Activated CD4-positive, alpha-beta T cell treated with anti-CD3 and anti-CD28 coated beads, Interleukin-2, amount 50 U/mL, for 4 hours (primary cell): ENCODE data around the gene EVC.

Source experiments
- DNase-seq, 2 experiments: peaks; one replicate each; pipeline ENCODE4 v3.0.0-alpha.2; 2020

Gene EVC

GRCh38 chr4:5710961-5711478 lies at the start of gene EVC:
EVC (plus strand) TSS chr4:5711201; CDS start chr4:5711381, 180 bp downstream.
- peak in 1 of 2 experiments; percentile 5 for DNase-seq

- no peak for DNase-seq
These were observed 49.8 kb upstream of the EVC start for GRCh38 chr4:5661237-5661636.

- no peak for DNase-seq
These were observed 48.4 kb upstream of the EVC start for GRCh38 chr4:5662555-5662954.

GRCh38 chr4:5664778-5665177 lies 46.2 kb upstream of the EVC start:
- DNase-seq = no peak

GRCh38 chr4:5666741-5667140 lies 44.3 kb upstream of the EVC start:
- no peak for DNase-seq

GRCh38 chr4:5676763-5677162 lies 34.2 kb upstream of the EVC start:
- DNase-seq = no peak

GRCh38 chr4:5678977-5679376 lies 32.0 kb upstream of the EVC start:
- DNase-seq = no peak

GRCh38 chr4:5683566-5683965 lies 27.4 kb upstream of the EVC start:
- no peak for DNase-seq

- no peak for DNase-seq
These were observed 25.7 kb upstream of the EVC start for GRCh38 chr4:5685296-5685695.

GRCh38 chr4:5686338-5686737 lies 24.7 kb upstream of the EVC start:
- DNase-seq = no peak

GRCh38 chr4:5689065-5689464 lies 21.9 kb upstream of the EVC start:
- DNase-seq = no peak

- DNase-seq = no peak
These were observed 19.4 kb upstream of the EVC start for GRCh38 chr4:5691491-5692132.

- DNase-seq = no peak
These were observed 17.1 kb upstream of the EVC start for GRCh38 chr4:5693871-5694270.

- no peak for DNase-seq
These were observed 14.7 kb upstream of the EVC start for GRCh38 chr4:5696341-5696740.

GRCh38 chr4:5700459-5700858 lies 10.5 kb upstream of the EVC start:
- no peak for DNase-seq

GRCh38 chr4:5701971-5702370 lies 9.0 kb upstream of the EVC start:
- DNase-seq = no peak

GRCh38 chr4:5703831-5704230 lies 7.2 kb upstream of the EVC start:
- DNase-seq = no peak

- no peak for DNase-seq
These were observed 6.7 kb upstream of the EVC start for GRCh38 chr4:5704276-5704675.

- no peak for DNase-seq
These were observed 5.2 kb upstream of the EVC start for GRCh38 chr4:5705647-5706320.

- no peak for DNase-seq
These were observed 4.3 kb upstream of the EVC start for GRCh38 chr4:5706486-5707290.

GRCh38 chr4:5707366-5707765 lies 3.6 kb upstream of the EVC start:
- no peak for DNase-seq

- no peak for DNase-seq
These were observed 3.1 kb upstream of the EVC start for GRCh38 chr4:5707778-5708448.
